ENCODE data around the gene PRR23E. TPM values are rescaled to one million over a fixed set of nuclear protein-coding genes. Genes with fewer than 3 reads are reported as not detected.

The PRR23E gene
- total RNA-seq, 2 donors from 2014 or later, result not detected

GRCh38 chr3:127209840-127210653, 17.1 kb downstream of the PRR23E start:
- peak; percentile 20 for TF ChIP-seq CTCF (conservative IDR thresholded peaks at IDR 0.05)
- Mint-ChIP-seq H3K9me3 (no peaks in the 10 kb centered on the region), H3K36me3 (ENCODE audit: low read depth) (no peaks in the 10 kb centered on the region), H3K4me1 (peaks cover 20% of the 10 kb centered on the region), H3K4me3 (peak overlapping the region; percentile 25), H3K27me3 (ENCODE audit: insufficient read depth) (peaks cover 62% of the 10 kb centered on the region), H3K27ac (peak overlapping the region; percentile 52)
- Histone ChIP-seq H3K4me1 (ENCODE audit: control insufficient read depth, insufficient read depth, low read length) (peaks cover 20% of the 10 kb centered on the region), H3K9ac (ENCODE audit: extremely low read depth, low read length, poor library complexity, severe bottlenecking) (peak overlapping the region; percentile 55), H3K27ac (ENCODE audit: low read depth, low read length) (no peak overlapping the region), H3K4me3 (ENCODE audit: low read length) (peak overlapping the region; percentile 64), H3K36me3 (ENCODE audit: control insufficient read depth, insufficient read depth, low read length) (no peaks in the 10 kb centered on the region), H3K9me3 (ENCODE audit: control insufficient read depth, low read length) (no peaks in the 10 kb centered on the region), H3K27me3 (ENCODE audit: control insufficient read depth, insufficient read depth, low read length, poor library complexity, severe bottlenecking) (peaks cover 5% of the 10 kb centered on the region)
- WGBS, 2 experiments (ENCODE audit: insufficient coverage in 1 of 2, insufficient read length in 1 of 2), result 56 to 75% methylated on average over 10 to 14 of the region's 14 CpGs
- peak; percentile 91 for DNase-seq

GRCh38 chr3:127210654-127210943, 17.7 kb downstream of the PRR23E start:
- no peak overlapping the region for H3K27ac ChIP-seq (ENCODE audit: low read depth, low read length)
- H3K4me1 Mint-ChIP-seq, result peaks cover 20% of the 10 kb centered on the region
- H3K27me3 ChIP-seq (ENCODE audit: control insufficient read depth, insufficient read depth, low read length, poor library complexity, severe bottlenecking), result peaks cover 5% of the 10 kb centered on the region
- H3K4me3 ChIP-seq (ENCODE audit: low read length), result peak overlapping the region; percentile 64
- H3K4me3 Mint-ChIP-seq, result no peak overlapping the region
- no peak for DNase-seq
- H3K27me3 Mint-ChIP-seq (ENCODE audit: insufficient read depth), result peaks cover 62% of the 10 kb centered on the region
- H3K27ac Mint-ChIP-seq, result no peak overlapping the region
- no peaks in the 10 kb centered on the region for H3K9me3 Mint-ChIP-seq
- H3K9me3 ChIP-seq (ENCODE audit: control insufficient read depth, low read length), result no peaks in the 10 kb centered on the region
- no peaks in the 10 kb centered on the region for H3K36me3 ChIP-seq (ENCODE audit: control insufficient read depth, insufficient read depth, low read length)
- WGBS, 2 experiments (ENCODE audit: insufficient coverage in 1 of 2, insufficient read length in 1 of 2), result 91 to 97% methylated on average over 6 to 7 of the region's 7 CpGs
- peaks cover 20% of the 10 kb centered on the region for H3K4me1 ChIP-seq (ENCODE audit: control insufficient read depth, insufficient read depth, low read length)
- no peak for TF ChIP-seq CTCF (conservative IDR thresholded peaks at IDR 0.05)
- peak overlapping the region; percentile 41 for H3K9ac ChIP-seq (ENCODE audit: extremely low read depth, low read length, poor library complexity, severe bottlenecking)
- H3K36me3 Mint-ChIP-seq (ENCODE audit: low read depth), result no peaks in the 10 kb centered on the region

- H3K9me3 Mint-ChIP-seq, result no peaks in the 10 kb centered on the region
- H3K36me3 Mint-ChIP-seq (ENCODE audit: low read depth), result no peaks in the 10 kb centered on the region
- whole genome bisulfite sequencing, 2 experiments (ENCODE audit: insufficient coverage in 1 of 2, insufficient read length in 1 of 2), result 93 to 95% methylated on average over 5 to 14 of the region's 14 CpGs
These were observed 18.5 kb downstream of the PRR23E start for GRCh38 chr3:127211118-127212060.

More at GRCh38 chr3:127211118-127212060, 18.5 kb downstream of the PRR23E start:
- TF ChIP-seq CTCF (conservative IDR thresholded peaks at IDR 0.05), result no peak
- no peak for DNase-seq
- H3K27ac ChIP-seq (ENCODE audit: low read depth, low read length), result no peak overlapping the region
- Mint-ChIP-seq H3K27ac (no peak overlapping the region), H3K4me3 (no peak overlapping the region), H3K27me3 (ENCODE audit: insufficient read depth) (peaks cover 57% of the 10 kb centered on the region), H3K4me1 (peaks cover 20% of the 10 kb centered on the region)
- no peak overlapping the region for H3K4me3 ChIP-seq (ENCODE audit: low read length)
- H3K36me3 ChIP-seq (ENCODE audit: control insufficient read depth, insufficient read depth, low read length), result no peaks in the 10 kb centered on the region
- peaks cover 20% of the 10 kb centered on the region for H3K4me1 ChIP-seq (ENCODE audit: control insufficient read depth, insufficient read depth, low read length)
- no peaks in the 10 kb centered on the region for H3K9me3 ChIP-seq (ENCODE audit: control insufficient read depth, low read length)
- no peak overlapping the region for H3K9ac ChIP-seq (ENCODE audit: extremely low read depth, low read length, poor library complexity, severe bottlenecking)
- H3K27me3 ChIP-seq (ENCODE audit: control insufficient read depth, insufficient read depth, low read length, poor library complexity, severe bottlenecking), result peaks cover 5% of the 10 kb centered on the region

Data from endodermal cell (in vitro differentiated cells).